Transverse colon (tissue), 4 donors: Measurements from ENCODE around the gene CCDC197. TPM values are rescaled to one million over a fixed set of nuclear protein-coding genes. Genes with fewer than 3 reads are reported as not detected.

Experiments used
- DNase-seq: peaks from one replicate; pipeline ENCODE4 v3.0.0-alpha.2; 2019
- H3K27ac ChIP-seq, 4 donors: fragments of 200-600 bp; sonication (generic); 2 replicates each; pipeline ENCODE4 v1.5.1; 2016 to 2018; ENCODE audit warnings: inconsistent platforms in 4 of 4
- H3K27me3 ChIP-seq: fragments of 200-600 bp; sonication (generic); 2 replicates; pipeline ENCODE4 v1.5.1; 2017; ENCODE audit warnings: inconsistent platforms
- H3K36me3 ChIP-seq, 4 donors: fragments of 200-600 bp; sonication (generic); 2 replicates each; pipeline ENCODE4 v1.5.1; 2017 to 2019; ENCODE audit warnings: inconsistent platforms in 4 of 4
- H3K4me1 ChIP-seq, 4 donors: fragments of 200-600 bp; sonication (generic); 2 replicates each; pipeline ENCODE4 v1.5.1; 2017 to 2020; ENCODE audit warnings: inconsistent platforms in 4 of 4
- H3K4me3 ChIP-seq, 4 donors: fragments of 200-600 bp; sonication (generic); 1 replicate in 1 of 4; 2 replicates in 3 of 4; pipeline versions ENCODE4 v1.5.1 to v1.6.1; 2017 to 2019; ENCODE audit warnings: inconsistent platforms in 4 of 4
- H3K9me3 ChIP-seq, 2 donors: fragments of 200-600 bp; sonication (generic); 2 replicates each; pipeline ENCODE4 v1.5.1; 2017 to 2019; ENCODE audit warnings: inconsistent platforms in 2 of 2
- EP300 ChIP-seq: sonication (generic); formaldehyde crosslinking; IDR thresholded peaks from one replicate; pipeline ENCODE4 v1.6.1; 2017; ENCODE audit warnings: antibody characterized with exemption, low read depth
- POLR2A ChIP-seq: fragments of 450-650 bp; IDR thresholded peaks from one replicate; pipeline ENCODE4 v1.6.1; 2016; ENCODE audit warnings: antibody characterized with exemption, mild to moderate bottlenecking, moderate library complexity
- POLR2AphosphoS5 ChIP-seq, 3 donors: sonication (generic); formaldehyde crosslinking; IDR thresholded peaks; one replicate each; pipeline ENCODE4 v1.6.1; 2016; ENCODE audit warnings: antibody characterized with exemption in 3 of 3
- WGBS, 2 donors: methylation state at CpG; one replicate each; pipeline ENCODE4 v1.1.5; 2018; ENCODE audit warnings: low coverage in 1 of 2; 5-methylcytosine and 5-hydroxymethylcytosine counted together
- in situ Hi-C, 4 donors: fragments of 200-750 bp; cut with MboI; loops; one replicate each; pipeline versions ENCODE4 v1.15.0 to v1.15.1; 2017; ENCODE audit warnings: low sequenced_read_pairs in 3 of 4, low pct_ligation_motif_present in 1 of 4, low pct_unique_long_range_greater_than_20kb in 1 of 4
- intact Hi-C: fragments of 100-400 bp; cut with DNase I; formaldehyde crosslinking; loops from one replicate; pipeline ENCODE4 v1.15.1; 2023; ENCODE audit warnings: low total_unique reads
- total RNA-seq, 4 donors: library from RNA; depleted of rRNA; stranded (reverse); fragments of >200 nt; gene quantifications; one replicate each; pipeline ENCODE4 v1.1.0, GENCODE V29; 2016
- TF ChIP-seq, protein P1 (sequence below), 5 experiments: fragments of 200-600 bp in 3 of 5; fragments of 450-650 bp in 2 of 5; sonication (generic) in 3 of 5; IDR thresholded peaks; 1 replicate in 2 of 5; 2 replicates in 3 of 5; pipeline ENCODE4 v1.5.1; 2016 to 2017; ENCODE audit warnings: antibody characterized with exemption in 5 of 5, inconsistent platforms in 3 of 5, mild to moderate bottlenecking in 2 of 5, moderate library complexity in 1 of 5

Gene CCDC197
- total RNA-seq, 4 donors from 2014 or later, result not detected

DNA sequence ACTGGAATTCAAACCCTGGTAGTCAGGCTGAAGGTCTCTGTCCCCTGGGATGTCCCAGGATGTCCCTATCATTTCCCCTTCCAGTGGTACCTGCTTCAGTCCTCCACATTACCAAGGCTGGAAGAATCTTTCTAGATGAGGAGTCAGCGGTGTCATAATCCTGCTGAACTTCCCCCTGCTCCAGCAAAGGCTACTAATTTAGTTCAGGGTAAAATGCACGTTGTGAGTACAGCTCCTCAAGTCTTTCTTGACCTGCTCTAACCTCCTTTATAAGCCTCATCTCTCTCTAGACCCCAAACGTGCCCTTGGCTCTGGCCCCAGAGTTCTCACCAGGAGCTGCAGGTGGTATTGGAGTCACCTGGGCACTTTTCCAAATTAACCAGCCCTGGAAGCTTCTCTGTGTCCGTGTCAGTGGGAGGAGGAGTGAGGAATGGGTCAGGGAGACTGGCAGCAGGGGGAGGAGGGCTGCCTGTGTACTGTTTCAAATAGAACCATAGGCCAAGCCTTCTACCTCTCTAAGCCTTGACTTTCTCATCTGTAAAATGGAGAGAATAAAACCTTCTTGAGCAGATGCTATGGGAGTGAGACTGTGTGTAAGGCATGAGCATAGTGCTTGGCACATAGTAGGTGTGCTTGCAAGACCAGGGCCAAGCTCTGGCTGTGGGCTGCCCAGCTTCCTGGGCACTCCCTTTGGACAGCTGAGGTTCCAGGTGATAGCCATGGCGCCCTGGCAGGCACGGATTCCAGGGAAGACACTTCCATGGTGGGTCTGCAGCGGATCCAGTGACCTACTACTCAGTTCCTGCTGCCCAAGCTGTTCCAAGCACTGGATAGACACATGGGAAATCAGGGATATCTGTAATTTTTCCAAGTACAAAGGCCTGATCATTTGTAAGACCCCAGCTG lies 45.2 kb upstream of the CCDC197 start:
- intact Hi-C loops (no loop called here), in situ Hi-C loops (no loop called here)
- H3K27ac ChIP-seq, result peak overlapping the region in 3 of 4 donors; percentile 0 to 87 (median 36)
- WGBS, 2 donors, result 48% methylated on average over 7 of the region's 7 CpGs; no CpG with 5 or more reads in 1 of the 2 donors
- H3K4me3 ChIP-seq, result no peak overlapping the region
- TF ChIP-seq POLR2A, result no peak
- TF ChIP-seq EP300, result no peak
- H3K4me1 ChIP-seq, result peaks cover 0 to 21% (median 6%) of the 10 kb centered on the region in 4 donors
- no peaks in the 10 kb centered on the region for H3K36me3 ChIP-seq
- no peaks in the 10 kb centered on the region for H3K9me3 ChIP-seq
- no peak for DNase-seq
- no peaks in the 10 kb centered on the region for H3K27me3 ChIP-seq

DNA sequence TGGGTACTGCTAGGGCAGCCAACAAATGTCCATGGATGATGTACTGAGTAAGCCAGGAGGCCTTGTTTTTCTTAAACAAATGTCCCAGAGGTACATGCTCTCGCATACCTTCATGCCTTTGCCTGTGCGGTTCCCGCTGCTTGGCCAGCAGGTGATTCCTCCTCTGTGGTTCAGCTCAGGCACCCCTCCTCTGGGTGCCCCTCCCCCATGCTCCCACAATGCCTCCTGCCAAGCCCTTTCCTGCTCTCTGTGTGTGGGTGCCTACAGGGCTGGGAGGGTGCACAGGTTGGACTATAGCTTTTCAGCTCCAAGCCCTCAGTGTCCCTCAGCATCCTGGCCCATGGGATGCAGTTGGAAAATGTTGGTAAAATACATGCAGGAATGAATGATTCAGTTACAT lies 44.3 kb upstream of the CCDC197 start:
- no peak overlapping the region for H3K4me3 ChIP-seq
- intact Hi-C loops (no loop called here), in situ Hi-C loops (no loop called here)
- no peak for TF ChIP-seq POLR2A
- TF ChIP-seq, protein P1, sequence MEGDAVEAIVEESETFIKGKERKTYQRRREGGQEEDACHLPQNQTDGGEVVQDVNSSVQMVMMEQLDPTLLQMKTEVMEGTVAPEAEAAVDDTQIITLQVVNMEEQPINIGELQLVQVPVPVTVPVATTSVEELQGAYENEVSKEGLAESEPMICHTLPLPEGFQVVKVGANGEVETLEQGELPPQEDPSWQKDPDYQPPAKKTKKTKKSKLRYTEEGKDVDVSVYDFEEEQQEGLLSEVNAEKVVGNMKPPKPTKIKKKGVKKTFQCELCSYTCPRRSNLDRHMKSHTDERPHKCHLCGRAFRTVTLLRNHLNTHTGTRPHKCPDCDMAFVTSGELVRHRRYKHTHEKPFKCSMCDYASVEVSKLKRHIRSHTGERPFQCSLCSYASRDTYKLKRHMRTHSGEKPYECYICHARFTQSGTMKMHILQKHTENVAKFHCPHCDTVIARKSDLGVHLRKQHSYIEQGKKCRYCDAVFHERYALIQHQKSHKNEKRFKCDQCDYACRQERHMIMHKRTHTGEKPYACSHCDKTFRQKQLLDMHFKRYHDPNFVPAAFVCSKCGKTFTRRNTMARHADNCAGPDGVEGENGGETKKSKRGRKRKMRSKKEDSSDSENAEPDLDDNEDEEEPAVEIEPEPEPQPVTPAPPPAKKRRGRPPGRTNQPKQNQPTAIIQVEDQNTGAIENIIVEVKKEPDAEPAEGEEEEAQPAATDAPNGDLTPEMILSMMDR (IDR thresholded peaks at IDR 0.05), result no peak
- TF ChIP-seq POLR2AphosphoS5 (IDR thresholded peaks at IDR 0.05), result no peak
- no peak for TF ChIP-seq EP300
- 73% methylated on average over 3 of the region's 3 CpGs; no CpG with 5 or more reads in 1 of the 2 donors for WGBS, 2 donors
- H3K4me1 ChIP-seq, result peaks cover 0 to 30% (median 14%) of the 10 kb centered on the region in 4 donors
- H3K36me3 ChIP-seq, result no peaks in the 10 kb centered on the region
- no peaks in the 10 kb centered on the region for H3K27me3 ChIP-seq
- no peak for DNase-seq
- H3K9me3 ChIP-seq, result no peaks in the 10 kb centered on the region
- H3K27ac ChIP-seq, result peak overlapping the region in 2 of 4 donors; percentile 75 to 87

DNA sequence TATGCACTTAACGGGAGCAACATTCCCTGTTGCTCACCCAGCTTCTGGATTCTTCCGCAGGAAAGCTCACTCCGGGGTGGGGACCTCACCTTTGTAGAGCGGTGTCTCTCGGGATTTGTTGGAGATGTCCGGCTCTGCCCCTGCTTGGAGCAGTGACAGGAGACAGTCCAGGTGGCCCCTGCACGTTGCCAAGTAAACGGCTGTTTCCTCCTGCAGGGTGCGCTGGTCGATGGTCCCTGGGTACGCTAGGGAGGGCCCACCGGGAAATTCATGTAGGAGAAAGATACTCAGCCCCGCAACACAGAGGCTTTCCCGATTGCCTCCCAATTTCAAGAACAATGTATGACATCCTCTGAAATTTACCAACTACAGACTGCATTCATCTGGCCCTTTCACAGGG lies 43.8 kb upstream of the CCDC197 start:
- peaks cover 0 to 34% (median 18%) of the 10 kb centered on the region in 4 donors for H3K4me1 ChIP-seq
- WGBS, 2 donors, result 52 to 100% methylated on average over 1 to 14 of the region's 14 CpGs
- in situ Hi-C loops (no loop called here), intact Hi-C loops (no loop called here)
- no peaks in the 10 kb centered on the region for H3K36me3 ChIP-seq
- H3K27ac ChIP-seq, result peak overlapping the region; percentile 70 to 87 (median 73)
- no peaks in the 10 kb centered on the region for H3K27me3 ChIP-seq
- TF ChIP-seq EP300, result no peak
- TF ChIP-seq, protein P1 (IDR thresholded peaks at IDR 0.05), result peak in 1 of 5 experiments; percentile 6
- TF ChIP-seq POLR2AphosphoS5 (IDR thresholded peaks at IDR 0.05), result no peak
- TF ChIP-seq POLR2A, result no peak
- DNase-seq, result peak; percentile 46
- no peak overlapping the region for H3K4me3 ChIP-seq
- H3K9me3 ChIP-seq, result no peaks in the 10 kb centered on the region

DNA sequence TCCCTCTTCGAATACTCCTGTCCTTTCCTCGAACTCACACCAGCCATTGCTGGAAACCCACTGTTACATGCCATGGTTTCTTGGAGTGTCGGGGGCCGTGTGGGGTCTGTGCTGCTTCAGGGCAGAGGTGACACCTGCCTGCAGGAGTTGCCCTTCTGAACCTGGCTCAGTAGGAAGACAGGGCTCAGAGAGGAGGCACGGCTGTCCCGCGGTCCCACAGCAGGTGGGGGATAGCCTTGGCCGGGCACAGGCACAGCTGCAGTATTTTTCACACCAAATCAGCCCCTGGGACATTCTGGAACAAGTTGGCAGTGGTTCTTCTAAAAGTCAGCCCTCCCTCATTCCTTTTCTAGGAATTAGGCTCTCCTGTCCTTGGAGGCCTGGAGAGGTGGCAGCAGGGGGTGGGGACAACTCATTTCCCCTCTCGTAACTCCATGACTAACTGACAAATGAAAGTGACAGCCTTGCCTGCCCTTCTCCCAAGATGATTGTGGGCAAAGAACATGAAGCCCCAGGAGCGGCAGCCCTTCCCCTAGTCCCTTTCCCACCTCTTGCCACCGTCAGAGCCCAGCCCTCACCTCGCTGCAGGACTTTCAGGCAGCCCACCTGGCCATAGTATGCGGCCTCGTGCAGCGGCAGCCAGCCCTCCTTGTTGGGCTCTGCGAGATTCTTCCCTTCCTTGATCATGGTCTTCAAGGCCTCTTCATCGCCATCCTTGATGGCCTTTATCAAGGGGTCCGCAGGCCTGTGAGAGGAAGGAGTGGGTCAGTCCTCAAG lies 43.2 kb upstream of the CCDC197 start:
- intact Hi-C loops (no loop called here), in situ Hi-C loops (no loop called here)
- no peaks in the 10 kb centered on the region for H3K36me3 ChIP-seq
- no peaks in the 10 kb centered on the region for H3K27me3 ChIP-seq
- H3K4me3 ChIP-seq, result peak overlapping the region in 1 of 4 donors; percentile 24
- no peak for TF ChIP-seq POLR2AphosphoS5 (IDR thresholded peaks at IDR 0.05)
- TF ChIP-seq POLR2A, result no peak
- TF ChIP-seq EP300, result no peak
- TF ChIP-seq, protein P1 (IDR thresholded peaks at IDR 0.05), result no peak
- H3K4me1 ChIP-seq, result peaks cover 0 to 40% (median 24%) of the 10 kb centered on the region in 4 donors
- H3K9me3 ChIP-seq, result no peaks in the 10 kb centered on the region
- H3K27ac ChIP-seq, result peak overlapping the region; percentile 70 to 87 (median 73)
- WGBS, 2 donors, result 62 to 91% methylated on average over 8 to 18 of the region's 18 CpGs
- DNase-seq, result no peak
